ENCODE measurements around the gene PCYOX1L.

PCYOX1L gene
- 11.5 to 37.5 (median 18.3) reads per million in 9 experiments for total RNA-seq

GRCh38 chr5:149357370-149358293 lies at the start of gene PCYOX1L:
Gene PCYOX1L (plus strand): TSS chr5:149358046. CDS start chr5:149358069, 23 bp downstream.
- no peaks in the 10 kb centered on the region for H3K27me3 Mint-ChIP-seq
- H3K36me3 Mint-ChIP-seq (ENCODE audit: insufficient read depth): peaks cover 36% of the 10 kb centered on the region
- peak within 1 kb of the TSS; percentile 95 for H3K4me3 Mint-ChIP-seq
- ATAC-seq (replicated peaks) (peak; percentile 96), DNase-seq (peak; percentile 86 to 97 (median 90))
- H3K4me1 Mint-ChIP-seq (ENCODE audit: low read depth in 2 of 2): peaks cover 35 to 43% of the 10 kb centered on the region in 2 donors
- H3K9me3 Mint-ChIP-seq: no peaks in the 10 kb centered on the region
- H3K27ac Mint-ChIP-seq: peak within 1 kb of the TSS; percentile 88 to 95

DNA sequence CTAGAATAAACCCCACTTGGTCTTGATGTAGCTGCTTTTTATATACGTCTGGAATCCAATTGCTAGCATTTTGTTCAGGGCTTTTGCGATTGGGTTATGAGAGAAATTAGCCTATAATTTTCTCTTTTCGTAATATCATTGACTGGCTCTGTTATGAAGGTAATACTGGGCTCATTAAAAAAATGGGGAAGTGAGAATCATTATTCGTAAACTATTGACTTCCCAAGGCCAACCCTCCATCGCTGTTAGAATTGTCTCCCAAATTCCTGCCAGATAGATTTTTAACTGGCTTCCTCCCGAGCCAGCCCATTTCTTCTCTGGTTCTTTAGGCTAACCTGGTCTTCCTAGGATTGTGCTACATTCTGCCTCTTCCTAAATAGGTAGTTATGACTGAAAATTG lies 48.5 kb upstream of the PCYOX1L start:
- no peaks in the 10 kb centered on the region for H3K4me1 Mint-ChIP-seq (ENCODE audit: low read depth in 2 of 2)
- H3K36me3 Mint-ChIP-seq (ENCODE audit: insufficient read depth): no peaks in the 10 kb centered on the region
- ATAC-seq (replicated peaks) (no peak), DNase-seq (no peak)
- H3K27me3 Mint-ChIP-seq: peaks cover 11 to 32% of the 10 kb centered on the region in 2 donors
- no peaks in the 10 kb centered on the region for H3K9me3 Mint-ChIP-seq
- no peak overlapping the region for H3K4me3 Mint-ChIP-seq
- H3K27ac Mint-ChIP-seq: no peak overlapping the region

DNA sequence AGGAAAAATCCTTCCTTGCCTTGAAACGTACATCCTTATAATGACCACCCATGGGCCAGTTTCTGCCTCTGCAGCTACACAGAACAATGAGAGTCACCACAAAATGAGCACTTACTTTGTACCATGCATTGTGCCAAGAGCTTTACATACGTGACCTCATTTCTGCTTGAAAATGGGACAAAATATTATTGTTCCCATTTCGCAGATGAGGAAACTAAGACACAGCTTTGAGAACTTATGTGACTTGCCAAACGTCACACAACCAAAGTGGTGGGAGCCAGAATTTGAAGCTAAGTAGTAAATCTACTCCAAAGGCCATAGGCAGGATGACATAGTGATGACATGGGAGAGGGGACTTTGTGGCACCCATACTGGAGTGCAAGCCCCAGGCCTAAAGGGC lies 47.4 kb upstream of the PCYOX1L start:
- DNase-seq (no peak), ATAC-seq (replicated peaks) (no peak)
- Mint-ChIP-seq H3K36me3 (ENCODE audit: insufficient read depth) (no peaks in the 10 kb centered on the region), H3K4me3 (no peak overlapping the region), H3K27me3 (peaks cover 11 to 28% of the 10 kb centered on the region in 2 donors), H3K27ac (no peak overlapping the region), H3K9me3 (no peaks in the 10 kb centered on the region), H3K4me1 (ENCODE audit: low read depth in 2 of 2) (no peaks in the 10 kb centered on the region)

DNA sequence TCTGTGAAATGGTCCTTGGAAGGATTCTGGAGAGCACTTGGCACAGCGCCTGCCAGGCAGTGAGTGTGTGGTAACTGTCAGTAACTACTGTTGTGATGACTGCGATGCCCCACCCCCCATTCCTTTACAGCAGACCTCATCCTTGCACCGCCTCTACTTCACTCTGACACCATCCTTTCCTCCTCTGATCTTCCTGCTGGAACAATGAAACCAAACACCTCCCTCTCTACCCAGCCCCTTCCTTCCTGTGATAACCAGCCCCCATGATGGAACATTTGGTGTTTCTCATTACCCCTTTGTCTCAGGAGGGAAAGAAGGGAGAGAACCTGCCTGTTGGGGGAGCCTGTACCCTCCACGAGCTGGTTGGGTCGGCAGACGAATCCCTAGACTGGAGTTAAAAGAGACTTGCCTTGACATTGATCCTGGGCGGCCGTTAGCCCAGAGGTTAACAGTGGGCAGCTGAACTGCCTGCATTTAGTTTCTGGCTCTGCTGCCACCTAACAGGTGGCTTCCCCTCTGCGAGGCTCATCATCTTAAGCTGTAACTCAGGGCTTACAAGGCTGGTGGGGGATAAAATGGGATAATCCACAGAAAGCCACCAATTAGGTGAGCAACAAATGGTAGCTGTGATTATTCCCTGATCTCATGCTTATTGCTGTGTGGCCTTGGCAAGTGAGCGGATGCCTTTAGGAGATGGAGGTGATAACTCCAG lies 46.7 kb upstream of the PCYOX1L start:
- no peak for ATAC-seq (replicated peaks)
- Mint-ChIP-seq H3K27me3 (peaks cover 11 to 21% of the 10 kb centered on the region in 2 donors), H3K9me3 (no peaks in the 10 kb centered on the region), H3K27ac (no peak overlapping the region), H3K36me3 (ENCODE audit: insufficient read depth) (no peaks in the 10 kb centered on the region), H3K4me1 (ENCODE audit: low read depth in 2 of 2) (no peaks in the 10 kb centered on the region), H3K4me3 (no peak overlapping the region)
- no peak for DNase-seq

DNA sequence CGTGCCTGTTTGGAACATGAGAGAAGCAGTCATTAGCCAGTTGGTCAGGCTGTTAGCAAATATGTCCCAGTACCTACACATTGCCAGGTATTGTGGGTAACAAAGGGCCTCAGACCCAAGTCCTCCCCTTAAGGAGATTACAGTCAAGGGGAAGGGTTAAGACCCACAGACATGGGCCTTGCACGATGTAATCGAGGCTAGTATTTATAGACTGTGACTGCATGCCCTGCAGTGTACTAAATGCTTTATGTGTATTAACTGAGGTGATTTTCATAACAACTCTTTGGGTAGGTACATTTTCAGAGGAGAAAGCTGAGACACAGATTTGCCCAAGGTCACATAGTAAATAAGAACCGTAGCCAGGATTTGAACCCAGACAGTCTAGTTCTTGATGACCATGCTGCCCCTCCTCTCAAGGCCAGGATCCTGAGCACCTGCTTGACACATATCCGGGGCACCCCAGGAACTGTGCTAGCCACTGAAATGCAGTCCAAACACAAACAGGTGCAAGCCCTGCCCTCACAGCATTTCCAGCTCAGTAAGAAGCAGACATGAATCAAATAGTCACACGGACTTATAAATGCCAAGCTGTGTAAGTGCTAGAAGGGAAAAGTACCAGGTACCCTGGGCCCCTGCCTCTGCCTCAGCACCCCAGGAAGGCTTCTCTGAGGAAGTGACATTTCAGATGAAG lies 44.5 kb upstream of the PCYOX1L start:
- Mint-ChIP-seq H3K9me3 (no peaks in the 10 kb centered on the region), H3K4me1 (ENCODE audit: low read depth in 2 of 2) (no peaks in the 10 kb centered on the region), H3K36me3 (ENCODE audit: insufficient read depth) (no peaks in the 10 kb centered on the region), H3K27ac (no peak overlapping the region), H3K4me3 (no peak overlapping the region), H3K27me3 (peaks cover 11 to 19% of the 10 kb centered on the region in 2 donors)
- no peak for ATAC-seq (replicated peaks)
- no peak for DNase-seq

- H3K9me3 Mint-ChIP-seq: no peaks in the 10 kb centered on the region
- H3K4me3 Mint-ChIP-seq: no peak overlapping the region
- H3K27ac Mint-ChIP-seq: no peak overlapping the region
- no peak for DNase-seq
- no peaks in the 10 kb centered on the region for H3K36me3 Mint-ChIP-seq (ENCODE audit: insufficient read depth)
- H3K4me1 Mint-ChIP-seq (ENCODE audit: low read depth in 2 of 2): no peaks in the 10 kb centered on the region
- peaks cover 10 to 16% of the 10 kb centered on the region in 2 donors for H3K27me3 Mint-ChIP-seq
- ATAC-seq (replicated peaks): no peak
These were observed 43.2 kb upstream of the PCYOX1L start for GRCh38 chr5:149314571-149315111.

DNA sequence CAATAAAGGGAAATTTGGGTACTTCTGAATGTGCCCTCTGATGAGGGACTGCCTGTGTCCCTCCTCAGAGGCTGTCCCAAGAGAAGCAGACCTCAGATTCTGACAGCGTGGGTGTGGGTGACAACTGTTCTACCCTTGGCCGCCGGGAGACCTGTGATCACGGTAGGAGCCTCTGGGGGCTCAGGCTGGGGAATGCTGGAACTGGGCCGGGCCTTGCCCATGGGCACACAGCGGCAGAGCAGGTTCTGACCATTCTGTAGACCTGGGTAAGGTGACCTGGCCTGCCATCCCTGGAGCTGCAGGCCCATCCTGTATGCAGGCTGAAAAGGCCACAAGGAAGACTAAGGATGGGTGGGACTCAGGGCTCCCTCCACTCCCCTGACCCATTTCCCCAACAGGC lies 42.1 kb upstream of the PCYOX1L start:
- no peak for DNase-seq
- ATAC-seq (replicated peaks): no peak
- no peaks in the 10 kb centered on the region for H3K9me3 Mint-ChIP-seq
- H3K4me3 Mint-ChIP-seq: no peak overlapping the region
- peaks cover 5 to 10% of the 10 kb centered on the region in 2 donors for H3K27me3 Mint-ChIP-seq
- no peak overlapping the region for H3K27ac Mint-ChIP-seq
- no peaks in the 10 kb centered on the region for H3K4me1 Mint-ChIP-seq (ENCODE audit: low read depth in 2 of 2)
- no peaks in the 10 kb centered on the region for H3K36me3 Mint-ChIP-seq (ENCODE audit: insufficient read depth)

DNA sequence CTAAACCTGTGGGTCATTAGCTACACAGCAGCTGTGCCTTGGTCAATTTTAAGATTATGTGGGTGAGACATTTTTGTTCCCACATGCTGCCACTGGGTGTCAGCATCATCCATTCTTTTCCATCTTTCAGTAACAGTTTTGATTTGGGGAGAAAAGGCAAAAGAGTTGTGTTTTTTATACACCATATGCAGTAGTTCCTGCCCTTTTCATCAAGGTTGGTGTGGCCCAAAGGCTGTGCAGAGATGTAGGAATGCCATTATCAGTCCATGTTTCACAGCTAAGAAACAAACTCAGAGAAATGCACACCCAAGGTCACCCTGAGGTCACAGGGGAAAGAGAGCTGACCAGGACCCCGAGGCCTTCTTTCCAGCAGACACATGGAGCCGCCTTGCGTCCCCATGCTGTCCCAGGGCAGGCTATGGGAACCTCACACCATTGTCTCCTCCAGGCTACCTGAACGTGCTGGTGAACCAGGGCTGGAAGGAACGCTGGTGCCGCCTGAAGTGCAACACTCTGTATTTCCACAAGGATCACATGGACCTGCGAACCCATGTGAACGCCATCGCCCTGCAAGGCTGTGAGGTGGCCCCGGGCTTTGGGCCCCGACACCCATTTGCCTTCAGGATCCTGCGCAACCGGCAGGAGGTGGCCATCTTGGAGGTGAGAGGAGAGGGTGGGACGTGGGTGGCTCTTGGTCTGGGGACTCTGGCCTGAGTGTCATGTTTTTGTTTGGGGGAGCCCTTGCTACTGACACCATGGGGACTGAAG lies 40.4 kb upstream of the PCYOX1L start:
- DNase-seq (peak; percentile 23 to 36 (median 25)), ATAC-seq (replicated peaks) (peak; percentile 64)
- H3K36me3 Mint-ChIP-seq (ENCODE audit: insufficient read depth): no peaks in the 10 kb centered on the region
- no peak overlapping the region for H3K27ac Mint-ChIP-seq
- H3K9me3 Mint-ChIP-seq: no peaks in the 10 kb centered on the region
- H3K4me3 Mint-ChIP-seq: no peak overlapping the region
- H3K27me3 Mint-ChIP-seq: peaks cover 0 to 3% of the 10 kb centered on the region in 2 donors
- no peaks in the 10 kb centered on the region for H3K4me1 Mint-ChIP-seq (ENCODE audit: low read depth in 2 of 2)

- Mint-ChIP-seq H3K27me3 (no peaks in the 10 kb centered on the region), H3K9me3 (no peaks in the 10 kb centered on the region), H3K4me1 (ENCODE audit: low read depth in 2 of 2) (no peaks in the 10 kb centered on the region), H3K4me3 (no peak overlapping the region), H3K36me3 (ENCODE audit: insufficient read depth) (no peaks in the 10 kb centered on the region), H3K27ac (no peak overlapping the region)
- ATAC-seq (replicated peaks) (no peak), DNase-seq (no peak)
These were observed 38.7 kb upstream of the PCYOX1L start for GRCh38 chr5:149319174-149319573.

- DNase-seq (no peak), ATAC-seq (replicated peaks) (no peak)
- Mint-ChIP-seq H3K27me3 (no peaks in the 10 kb centered on the region), H3K36me3 (ENCODE audit: insufficient read depth) (no peaks in the 10 kb centered on the region), H3K4me3 (no peak overlapping the region), H3K27ac (no peak overlapping the region), H3K4me1 (ENCODE audit: low read depth in 2 of 2) (no peaks in the 10 kb centered on the region), H3K9me3 (no peaks in the 10 kb centered on the region)
These were observed 37.0 kb upstream of the PCYOX1L start for GRCh38 chr5:149320791-149321330.

DNA sequence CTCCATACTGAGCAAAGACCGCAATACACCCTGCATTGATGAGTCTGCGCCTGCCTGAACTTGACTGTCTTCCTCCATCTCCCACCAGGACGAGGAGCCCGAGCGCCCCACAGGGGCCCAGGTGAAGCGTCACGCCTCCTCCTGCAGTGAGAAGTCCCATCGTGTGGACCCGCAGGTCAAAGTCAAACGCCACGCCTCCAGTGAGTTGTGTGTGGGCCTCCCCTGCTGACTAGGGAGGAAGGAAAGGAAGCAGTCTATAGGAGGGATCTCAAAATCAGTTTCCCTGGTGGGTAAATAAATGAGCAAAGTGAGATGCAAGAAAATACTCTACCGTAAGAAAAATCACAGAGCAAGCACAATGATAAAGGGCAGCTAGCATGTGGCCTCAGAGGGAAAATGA lies 35.3 kb upstream of the PCYOX1L start:
- H3K27ac Mint-ChIP-seq: no peak overlapping the region
- no peaks in the 10 kb centered on the region for H3K27me3 Mint-ChIP-seq
- ATAC-seq (replicated peaks) (no peak), DNase-seq (no peak)
- no peaks in the 10 kb centered on the region for H3K9me3 Mint-ChIP-seq
- H3K4me3 Mint-ChIP-seq: no peak overlapping the region
- H3K4me1 Mint-ChIP-seq (ENCODE audit: low read depth in 2 of 2): no peaks in the 10 kb centered on the region
- H3K36me3 Mint-ChIP-seq (ENCODE audit: insufficient read depth): no peaks in the 10 kb centered on the region

DNA sequence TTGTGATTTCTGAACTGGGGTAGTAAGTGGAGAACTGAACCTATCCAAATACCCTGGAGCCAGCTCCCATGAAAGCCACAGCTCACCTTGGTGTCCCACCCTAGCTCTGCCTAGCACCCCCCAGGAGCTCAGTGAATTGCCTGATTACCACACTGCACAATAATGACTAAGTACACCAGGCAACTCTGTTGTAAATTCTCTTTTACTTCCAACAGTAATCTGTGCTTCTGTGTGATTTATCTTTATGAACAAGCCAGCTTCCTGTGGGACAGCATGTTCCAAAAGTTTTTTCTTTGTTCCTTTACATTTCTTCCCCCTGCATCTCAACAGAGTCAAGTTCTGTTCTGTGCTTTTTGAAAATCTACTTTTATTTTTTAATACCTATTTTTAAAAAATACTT lies 34.6 kb upstream of the PCYOX1L start:
- Mint-ChIP-seq H3K36me3 (ENCODE audit: insufficient read depth) (no peaks in the 10 kb centered on the region), H3K4me1 (ENCODE audit: low read depth in 2 of 2) (no peaks in the 10 kb centered on the region), H3K27ac (no peak overlapping the region), H3K27me3 (no peaks in the 10 kb centered on the region), H3K9me3 (no peaks in the 10 kb centered on the region), H3K4me3 (no peak overlapping the region)
- DNase-seq (no peak), ATAC-seq (replicated peaks) (no peak)
